Ovary (tissue), 9 donors: ENCODE results near the gene LRMDA. TPM values are rescaled to one million over a fixed set of nuclear protein-coding genes. Genes with fewer than 3 reads are reported as not detected.

Experiments
- DNase-seq, 5 donors: peaks; one replicate each; pipeline ENCODE4 v3.0.0-alpha.2; 2019 to 2020
- H3K27ac ChIP-seq, 2 donors: fragments of 200-600 bp; one replicate each; pipeline versions ENCODE4 v1.5.1 to v1.8.0; 2019 to 2022
- H3K27me3 ChIP-seq: fragments of 200-600 bp; one replicate; pipeline ENCODE4 v1.8.0; 2022
- H3K36me3 ChIP-seq: fragments of 200-600 bp; sonication (generic); one replicate; pipeline ENCODE4 v1.5.1; 2019
- H3K4me1 ChIP-seq: one replicate; pipeline ENCODE4 v1.8.1; 2013; ENCODE audit warnings: mild to moderate bottlenecking, moderate library complexity; ENCODE audit not compliant: insufficient read depth
- H3K4me3 ChIP-seq: fragments of 200-600 bp; sonication (generic); one replicate; pipeline ENCODE4 v1.5.1; 2017
- H3K9me3 ChIP-seq, 2 donors: fragments of 200-600 bp in 1 of 2; sonication (generic) in 1 of 2; one replicate each; pipeline versions ENCODE4 v1.5.1 to v1.8.1; 2013 to 2019; ENCODE audit warnings: mild to moderate bottlenecking in 1 of 2, moderate library complexity in 1 of 2
- EP300 ChIP-seq: sonication (generic); formaldehyde crosslinking; IDR thresholded peaks from one replicate; pipeline ENCODE4 v1.6.1; 2017; ENCODE audit warnings: antibody characterized with exemption
- POLR2A ChIP-seq: fragments of 450-650 bp; IDR thresholded peaks from one replicate; pipeline ENCODE4 v1.6.1; 2017; ENCODE audit warnings: antibody characterized with exemption, mild to moderate bottlenecking, moderate library complexity
- WGBS, 3 donors: extraction: QIAGEN DNeasy Blood & Tissue Kit in 1 of 3; methylation state at CpG; one replicate each; pipeline versions ENCODE4 v1.1.5 to v1.1.7; 2013 to 2017; 5-methylcytosine and 5-hydroxymethylcytosine counted together
- intact Hi-C, 4 donors: fragments of 100-400 bp; cut with DNase I; formaldehyde crosslinking; loops; one replicate each; pipeline versions ENCODE4 v1.11.0 to v1.15.1; 2022 to 2023
- polyA plus RNA-seq, 2 donors: library from polyadenylated mRNA; stranded (reverse); fragments of 200-250 nt in 1 of 2; fragments of 350-450 nt in 1 of 2; fragmentation: Illumina TruSeq in 1 of 2; extraction: RNeasy Lipid Tissue Mini Kit (QIAGEN cat#74804) in 1 of 2; gene quantifications; one replicate each; pipeline ENCODE4 v1.2.3, GENCODE V29; 2013 to 2014
- total RNA-seq, 7 donors: library from RNA; depleted of rRNA in 2 of 7; stranded (reverse); fragments of >200 nt in 2 of 7; fragmentation: NEBNext Ultra II Directional in 3 of 7; extraction: Animal tissue kit (Norgen Biotek cat#: 25700) in 3 of 7; gene quantifications; one replicate each; pipeline versions ENCODE4 v1.1.0 to v1.2.4, GENCODE V29; 2016 to 2023
- TF ChIP-seq, protein P1 (sequence below), 3 donors: fragments of 450-650 bp in 2 of 3; fragments of 200-600 bp in 1 of 3; IDR thresholded peaks; one replicate each; pipeline versions ENCODE4 v1.5.1 to v1.8.0; 2016 to 2022; ENCODE audit warnings: antibody characterized with exemption in 3 of 3, mild to moderate bottlenecking in 1 of 3
- donor health status: DM: no; HTN: no; CAD: no; lungs with moderate emphysema.
- donor health status: DM: no; HTN: no; CAD: no.
- donor health status: Bipolar disorder and iron deficiency.
- donor health status: DM: yes; HTN: yes; CAD: no.
- donor health status: DM: no; HTN: no; CAD: no.
- donor health status: DM: yes; HTN: yes; CAD: no.

Gene LRMDA
- total and polyA plus RNA-seq, 9 donors = 14.8 to 30.7 (median 22.9) TPM

DNA sequence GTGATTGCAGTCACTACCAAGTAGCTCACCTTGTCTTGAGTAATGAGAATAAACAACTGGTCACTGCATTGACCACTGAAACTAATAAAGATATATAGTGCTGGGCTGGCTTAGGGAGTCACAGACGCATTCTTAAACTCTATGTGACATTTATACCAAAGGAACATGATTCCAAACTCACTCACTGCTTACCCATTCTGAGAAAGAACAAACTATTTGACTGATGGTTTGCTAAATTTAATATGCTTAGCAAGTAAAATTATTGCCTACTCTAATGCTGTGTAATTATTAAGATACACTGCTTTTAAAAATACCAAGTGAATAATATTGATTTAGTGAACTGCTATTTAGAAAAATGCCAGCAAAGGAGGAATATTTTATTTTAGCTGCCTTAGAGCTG lies 191.1 kb downstream of the LRMDA start:
- TF ChIP-seq EP300 = no peak
- TF ChIP-seq, protein P1, sequence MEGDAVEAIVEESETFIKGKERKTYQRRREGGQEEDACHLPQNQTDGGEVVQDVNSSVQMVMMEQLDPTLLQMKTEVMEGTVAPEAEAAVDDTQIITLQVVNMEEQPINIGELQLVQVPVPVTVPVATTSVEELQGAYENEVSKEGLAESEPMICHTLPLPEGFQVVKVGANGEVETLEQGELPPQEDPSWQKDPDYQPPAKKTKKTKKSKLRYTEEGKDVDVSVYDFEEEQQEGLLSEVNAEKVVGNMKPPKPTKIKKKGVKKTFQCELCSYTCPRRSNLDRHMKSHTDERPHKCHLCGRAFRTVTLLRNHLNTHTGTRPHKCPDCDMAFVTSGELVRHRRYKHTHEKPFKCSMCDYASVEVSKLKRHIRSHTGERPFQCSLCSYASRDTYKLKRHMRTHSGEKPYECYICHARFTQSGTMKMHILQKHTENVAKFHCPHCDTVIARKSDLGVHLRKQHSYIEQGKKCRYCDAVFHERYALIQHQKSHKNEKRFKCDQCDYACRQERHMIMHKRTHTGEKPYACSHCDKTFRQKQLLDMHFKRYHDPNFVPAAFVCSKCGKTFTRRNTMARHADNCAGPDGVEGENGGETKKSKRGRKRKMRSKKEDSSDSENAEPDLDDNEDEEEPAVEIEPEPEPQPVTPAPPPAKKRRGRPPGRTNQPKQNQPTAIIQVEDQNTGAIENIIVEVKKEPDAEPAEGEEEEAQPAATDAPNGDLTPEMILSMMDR (IDR thresholded peaks at IDR 0.05) = no peak
- intact Hi-C loops = no loop called here
- H3K36me3 ChIP-seq = no peaks in the 10 kb centered on the region
- no peak overlapping the region for H3K27ac ChIP-seq
- WGBS, 3 donors = 95 to 100% (median 97%) methylated on average over 1 of the region's 1 CpG
- H3K4me1 ChIP-seq = peaks cover 11% of the 10 kb centered on the region
- DNase-seq = no peak
- no peaks in the 10 kb centered on the region for H3K27me3 ChIP-seq
- H3K9me3 ChIP-seq = no peaks in the 10 kb centered on the region
- H3K4me3 ChIP-seq = no peak overlapping the region

DNA sequence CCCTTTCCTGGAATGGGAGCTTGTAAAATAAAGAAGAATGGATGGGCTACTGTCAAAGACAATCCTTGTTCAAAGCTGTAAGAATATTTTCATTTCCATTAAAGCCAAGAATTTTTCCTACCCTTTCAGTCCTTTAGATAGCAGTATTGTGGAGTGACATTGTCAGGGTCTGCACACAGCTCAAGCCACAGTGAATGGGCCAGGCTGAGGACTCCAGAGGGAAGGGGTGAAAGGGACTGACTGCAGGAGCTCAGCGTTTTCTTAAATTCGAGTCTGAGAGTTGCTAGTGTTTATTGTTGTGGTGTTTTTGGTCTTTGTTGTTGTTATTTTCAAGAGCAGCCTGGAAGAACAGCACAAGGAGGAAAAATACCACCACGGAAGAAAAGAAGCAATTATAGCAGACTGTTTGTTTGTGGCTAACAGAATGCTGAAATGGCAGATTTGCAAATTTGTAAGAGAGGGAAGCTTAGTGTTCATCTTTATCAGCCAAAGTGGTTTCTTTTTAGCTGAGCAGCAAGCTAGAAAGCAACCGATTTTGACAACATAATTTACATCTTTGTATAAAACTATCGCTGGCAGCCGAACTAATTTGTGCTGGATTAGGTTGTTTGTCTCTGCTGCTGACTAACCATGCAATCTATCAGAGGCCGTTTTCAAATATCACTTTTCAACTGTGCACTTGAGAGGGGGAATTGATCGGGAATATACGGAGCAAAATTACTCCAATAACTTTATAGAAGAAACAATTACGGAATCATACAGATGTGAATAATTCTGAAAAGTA lies 192.1 kb downstream of the LRMDA start:
- H3K27me3 ChIP-seq = no peaks in the 10 kb centered on the region
- 13 to 25% (median 17%) methylated on average over 10 of the region's 10 CpGs for WGBS, 3 donors
- no peak for DNase-seq
- no peak overlapping the region for H3K4me3 ChIP-seq
- peaks cover 11% of the 10 kb centered on the region for H3K4me1 ChIP-seq
- H3K9me3 ChIP-seq = no peaks in the 10 kb centered on the region
- no peaks in the 10 kb centered on the region for H3K36me3 ChIP-seq
- TF ChIP-seq EP300 (no peak), POLR2A (no peak)
- TF ChIP-seq, protein P1 (IDR thresholded peaks at IDR 0.05) = no peak
- H3K27ac ChIP-seq = peak overlapping the region in 1 of 2 donors; percentile 22
- intact Hi-C loops = no loop called here

DNA sequence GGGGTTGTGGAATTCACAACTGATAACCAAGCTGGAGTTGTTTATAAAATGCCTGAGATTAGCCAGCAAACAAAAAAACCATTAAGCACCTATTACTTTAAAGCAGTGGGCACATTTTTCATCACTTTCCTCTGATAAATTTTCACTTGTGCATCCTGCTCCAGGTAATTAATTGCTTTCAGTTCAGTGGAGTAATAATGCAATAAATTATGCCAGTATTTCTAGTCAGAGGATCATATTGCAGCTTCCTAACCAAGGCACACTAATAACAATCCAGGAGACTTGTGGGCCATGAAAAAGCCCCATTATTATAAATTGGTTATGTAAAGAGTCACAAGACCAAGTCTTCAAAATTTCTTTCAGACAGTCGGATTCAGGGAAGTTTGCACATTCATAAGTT lies 193.2 kb downstream of the LRMDA start:
- Histone ChIP-seq H3K27ac (peak overlapping the region in 1 of 2 donors; percentile 22), H3K4me1 (peaks cover 11% of the 10 kb centered on the region), H3K9me3 (no peaks in the 10 kb centered on the region), H3K36me3 (no peaks in the 10 kb centered on the region), H3K4me3 (no peak overlapping the region), H3K27me3 (no peaks in the 10 kb centered on the region)
- intact Hi-C loops = no loop called here
- TF ChIP-seq EP300 (no peak), POLR2A (no peak)
- TF ChIP-seq, protein P1 (IDR thresholded peaks at IDR 0.05) = no peak
- no peak for DNase-seq
- 78 to 93% (median 88%) methylated on average over 1 of the region's 1 CpG for WGBS, 3 donors

DNA sequence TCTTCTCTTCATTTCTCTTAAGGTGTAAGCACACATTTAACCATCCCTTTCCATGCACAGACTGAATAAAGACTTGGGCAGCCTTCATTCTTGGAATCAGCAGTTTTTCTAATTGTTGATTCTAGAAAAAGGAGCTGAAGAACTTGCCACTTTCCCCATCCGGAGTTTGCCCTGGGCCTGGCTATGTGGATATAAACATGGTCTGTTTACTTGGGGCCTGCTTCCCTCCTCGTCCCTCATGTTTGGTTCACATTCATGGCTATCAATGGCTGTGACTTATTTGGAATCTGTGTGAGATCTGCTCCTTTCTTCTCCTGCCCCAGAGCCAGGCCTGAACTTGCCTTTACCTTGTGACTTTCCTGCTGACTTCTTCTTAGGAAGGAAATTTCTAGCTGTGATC lies 199.3 kb downstream of the LRMDA start:
- no peaks in the 10 kb centered on the region for H3K4me1 ChIP-seq
- no peaks in the 10 kb centered on the region for H3K9me3 ChIP-seq
- 91 to 95% (median 91%) methylated on average over 2 of the region's 2 CpGs for WGBS, 3 donors
- H3K36me3 ChIP-seq = no peaks in the 10 kb centered on the region
- TF ChIP-seq EP300 = no peak
- TF ChIP-seq POLR2A = no peak
- TF ChIP-seq, protein P1 (IDR thresholded peaks at IDR 0.05) = no peak
- H3K27me3 ChIP-seq = no peaks in the 10 kb centered on the region
- no peak for DNase-seq
- H3K4me3 ChIP-seq = no peak overlapping the region
- intact Hi-C loops = no loop called here
- no peak overlapping the region for H3K27ac ChIP-seq
